HG03571 (cell line): ENCODE results near the gene EPB41L1.

Experiments
- ATAC-seq: cut with Tn5 transposase; IDR thresholded peaks from one replicate; pipeline ENCODE4 v1.9.1; 2021; ENCODE audit not compliant: unreplicated experiment

The EPB41L1 gene

DNA sequence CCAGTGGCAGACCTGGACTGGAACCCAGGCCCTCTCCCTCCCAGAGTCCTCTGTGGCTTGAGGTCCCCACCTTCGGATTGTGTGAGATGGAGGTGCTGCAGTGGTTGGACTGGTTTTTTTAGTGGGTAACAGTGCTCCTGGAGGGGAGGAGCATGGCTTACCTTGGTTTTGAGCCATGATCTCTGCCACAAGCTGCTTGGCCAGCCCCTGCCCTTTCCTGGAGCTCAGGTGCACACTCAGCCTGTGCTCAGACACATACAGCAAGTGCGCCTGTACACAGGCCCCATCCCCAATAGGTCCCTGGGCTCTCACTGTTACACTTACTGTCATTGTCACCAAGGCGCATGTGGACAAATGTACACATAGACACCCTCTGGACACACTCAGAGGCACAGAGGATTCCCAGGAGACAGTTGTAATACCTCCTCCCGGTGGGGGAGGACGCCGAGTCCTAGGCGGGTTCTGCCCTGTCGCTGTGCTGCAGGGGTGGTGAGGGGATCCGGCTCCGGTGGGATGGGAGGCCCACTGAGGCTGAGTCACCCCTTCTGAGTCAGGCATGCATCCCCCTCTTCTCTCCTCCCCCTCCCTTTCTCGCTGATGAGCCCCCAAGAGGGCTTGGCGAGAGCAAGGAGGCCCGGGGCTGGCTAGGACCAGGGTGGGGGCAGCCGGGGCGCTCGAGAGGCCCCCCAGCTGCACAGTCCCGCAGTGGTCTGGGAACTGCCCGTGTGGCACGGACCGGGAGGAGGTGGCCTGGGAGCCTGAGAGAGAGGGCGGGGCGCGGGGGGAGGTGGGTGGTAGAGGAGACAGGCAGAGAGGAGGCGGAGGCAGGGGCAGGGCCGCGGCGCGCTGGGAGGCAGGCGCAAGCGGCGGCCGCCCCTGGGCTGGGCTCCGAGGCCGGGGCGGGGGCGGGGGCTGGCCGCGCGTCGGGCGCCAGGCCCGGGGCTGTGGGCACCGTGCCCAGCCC is 522 bp upstream of the EPB41L1 start:
- ATAC-seq: no peak

DNA sequence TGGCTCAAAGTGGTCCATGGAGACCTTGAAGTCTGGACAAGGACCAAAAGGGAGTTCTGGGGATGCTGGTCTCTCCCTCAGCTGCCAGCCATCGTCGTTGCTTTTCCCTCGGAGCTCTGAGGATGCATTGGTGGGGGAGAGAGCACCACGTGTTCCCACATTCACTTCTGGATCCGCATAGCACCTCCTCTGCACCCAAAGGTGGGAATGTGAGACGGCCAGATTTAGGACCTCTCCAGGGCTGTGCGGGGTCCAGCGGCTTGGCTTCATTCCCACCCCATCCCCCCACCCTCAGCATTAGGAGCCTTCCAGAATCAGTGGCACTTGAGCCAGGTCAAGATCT is 1.1 kb downstream of the EPB41L1 start:
- ATAC-seq: no peak

DNA sequence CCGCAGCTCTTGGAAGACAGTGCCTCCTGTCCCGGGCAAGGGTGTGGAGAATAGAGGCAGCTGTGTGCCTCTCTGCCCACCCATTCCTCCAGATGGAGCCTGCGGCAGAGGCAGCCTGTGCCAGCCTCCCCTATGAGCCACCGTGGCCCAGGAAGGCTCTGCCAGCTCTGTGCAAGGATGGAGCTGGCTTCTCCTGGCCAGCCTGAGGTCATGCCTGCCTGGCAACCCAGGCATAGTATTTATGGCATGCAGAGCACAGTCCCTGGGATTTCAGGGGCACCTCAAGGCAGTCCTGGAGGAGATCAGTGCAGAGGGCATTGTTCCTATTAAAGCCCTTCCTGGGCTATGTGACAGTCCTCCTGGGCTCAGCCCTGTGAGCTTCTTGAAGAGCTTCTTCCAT is 1.5 kb downstream of the EPB41L1 start:
- ATAC-seq: no peak

DNA sequence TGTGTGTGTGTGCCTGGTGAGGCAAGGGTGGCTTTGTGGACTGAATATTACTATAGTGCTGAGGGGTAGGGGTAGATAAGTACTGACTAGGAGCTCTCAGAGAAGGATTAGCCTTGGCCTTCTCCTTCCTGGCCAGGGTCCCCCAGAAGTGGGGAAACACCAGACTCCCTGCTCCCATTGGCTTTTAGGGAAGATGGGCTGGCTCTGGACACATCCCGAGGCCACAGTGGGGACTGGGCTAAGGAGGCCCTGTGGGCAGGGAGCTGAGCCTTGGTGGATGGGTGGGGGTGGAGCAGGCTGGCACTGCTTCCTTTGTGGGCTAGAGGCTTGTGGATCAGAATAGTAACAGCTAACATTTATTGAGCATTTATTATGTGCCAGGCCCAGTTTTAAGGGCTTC is 3.1 kb downstream of the EPB41L1 start:
- ATAC-seq: no peak

GRCh38 chr20:36158160-36158741 is 3.7 kb downstream of the EPB41L1 start:
- ATAC-seq: no peak

DNA sequence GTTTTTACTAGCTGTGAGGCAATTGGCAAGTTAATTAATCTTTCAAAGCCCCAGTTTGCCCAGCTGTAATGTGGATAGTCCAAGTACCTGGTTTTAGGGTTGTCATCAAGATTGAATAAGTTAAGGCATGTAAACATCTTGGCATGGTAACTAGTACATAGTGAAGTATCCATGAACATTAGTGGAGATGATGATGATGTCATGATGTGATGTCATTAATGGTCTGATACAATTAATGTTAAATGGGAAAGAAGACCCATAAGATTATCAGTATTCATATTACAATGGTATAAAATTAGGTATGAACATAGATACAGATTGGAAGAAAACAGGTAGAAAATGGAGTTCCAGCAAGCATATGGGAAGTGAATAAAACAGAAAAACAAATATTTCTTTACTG is 5.3 kb downstream of the EPB41L1 start:
- no peak for ATAC-seq

DNA sequence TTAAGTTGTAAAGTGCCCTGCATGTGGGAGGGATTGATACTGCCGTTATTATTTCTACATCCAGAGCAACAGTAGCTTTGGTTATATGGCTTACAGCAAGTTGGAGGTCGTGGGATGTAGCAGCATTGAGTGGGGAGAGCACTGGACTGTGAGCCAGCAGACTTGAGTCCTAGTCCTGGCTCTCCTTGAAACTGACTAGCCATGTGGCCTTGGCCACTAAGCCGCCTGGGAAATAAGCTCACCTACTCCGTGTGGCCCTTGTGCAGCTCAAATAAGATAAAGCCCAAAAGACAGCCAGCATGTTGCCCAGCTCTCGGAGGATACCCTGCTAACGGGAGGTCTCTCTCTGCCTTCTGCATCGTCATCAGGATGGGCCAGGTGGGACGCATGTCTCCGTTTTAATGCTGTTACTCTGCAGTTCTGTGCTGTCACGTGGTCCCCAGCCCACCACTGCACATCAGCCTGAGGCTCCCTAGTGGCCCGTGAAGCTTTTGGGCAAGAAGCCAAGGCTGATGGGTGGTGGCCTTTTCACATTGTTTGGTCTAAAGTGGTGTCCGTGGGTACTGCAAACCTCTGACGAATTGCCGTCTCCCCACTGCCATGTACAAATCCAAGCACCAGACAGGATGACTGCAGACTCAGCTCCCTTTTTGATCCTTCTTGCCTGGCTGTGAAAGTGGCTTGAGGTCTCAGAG is 7.9 kb downstream of the EPB41L1 start:
- no peak for ATAC-seq

- no peak for ATAC-seq
Observed at GRCh38 chr20:36167902-36168503, 13.5 kb downstream of the EPB41L1 start.

DNA sequence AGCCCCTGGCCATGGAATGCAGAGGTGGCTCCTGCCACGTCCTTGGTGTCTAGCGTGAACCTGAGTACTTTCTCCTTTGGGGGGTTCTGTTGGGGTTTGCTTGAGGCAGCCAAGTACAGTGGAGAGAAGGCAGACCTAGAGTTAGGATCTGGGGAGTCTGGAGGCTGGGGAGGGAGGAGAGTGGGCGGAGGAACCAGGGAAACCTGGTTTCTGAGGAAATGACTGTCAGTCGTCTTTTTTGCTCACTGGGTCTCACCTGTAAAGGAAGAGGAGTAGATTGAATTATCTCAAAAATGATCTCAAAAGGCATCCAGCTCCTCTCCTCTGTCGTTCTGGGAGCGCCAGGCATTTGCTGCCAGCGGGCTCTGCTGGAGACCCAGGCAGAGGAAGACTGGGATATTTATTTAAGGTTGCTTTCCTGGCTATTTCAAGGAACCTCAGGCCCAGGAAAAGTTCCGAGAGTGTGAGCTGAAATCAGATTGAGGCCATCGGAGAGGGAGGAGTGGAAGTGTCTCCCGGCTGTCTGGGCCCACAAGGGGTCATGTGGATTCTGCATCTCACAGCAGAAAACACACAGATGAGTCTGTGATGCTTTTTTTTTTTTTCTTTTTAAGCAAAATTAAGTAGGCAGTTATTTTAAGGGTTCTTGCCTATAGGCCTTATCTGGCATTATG is 16.1 kb downstream of the EPB41L1 start:
- no peak for ATAC-seq

- ATAC-seq: no peak
Observed at GRCh38 chr20:36173451-36173933, 19.0 kb downstream of the EPB41L1 start.

- no peak for ATAC-seq
Observed at GRCh38 chr20:36175016-36175415, 20.5 kb downstream of the EPB41L1 start.

- ATAC-seq: no peak
Observed at GRCh38 chr20:36175475-36175995, 21.0 kb downstream of the EPB41L1 start.

DNA sequence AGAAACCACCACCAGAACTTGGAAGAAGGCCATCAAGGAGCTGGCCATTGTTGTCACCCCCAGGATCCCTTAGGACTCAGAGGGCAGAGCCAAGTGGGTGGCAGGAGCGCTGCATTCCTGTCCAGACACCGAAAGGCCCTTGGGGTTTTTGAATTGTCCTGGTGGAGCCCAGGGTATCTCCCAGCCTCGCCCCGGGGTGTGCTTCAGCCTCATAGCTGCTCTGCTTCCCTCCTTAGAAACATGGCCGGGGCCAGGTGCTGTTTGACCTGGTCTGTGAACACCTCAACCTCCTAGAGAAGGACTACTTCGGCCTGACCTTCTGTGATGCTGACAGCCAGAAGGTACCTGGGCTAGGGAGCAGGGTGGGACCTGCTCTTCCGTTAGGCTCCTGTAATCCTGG is 23.2 kb downstream of the EPB41L1 start:
- no peak for ATAC-seq

DNA sequence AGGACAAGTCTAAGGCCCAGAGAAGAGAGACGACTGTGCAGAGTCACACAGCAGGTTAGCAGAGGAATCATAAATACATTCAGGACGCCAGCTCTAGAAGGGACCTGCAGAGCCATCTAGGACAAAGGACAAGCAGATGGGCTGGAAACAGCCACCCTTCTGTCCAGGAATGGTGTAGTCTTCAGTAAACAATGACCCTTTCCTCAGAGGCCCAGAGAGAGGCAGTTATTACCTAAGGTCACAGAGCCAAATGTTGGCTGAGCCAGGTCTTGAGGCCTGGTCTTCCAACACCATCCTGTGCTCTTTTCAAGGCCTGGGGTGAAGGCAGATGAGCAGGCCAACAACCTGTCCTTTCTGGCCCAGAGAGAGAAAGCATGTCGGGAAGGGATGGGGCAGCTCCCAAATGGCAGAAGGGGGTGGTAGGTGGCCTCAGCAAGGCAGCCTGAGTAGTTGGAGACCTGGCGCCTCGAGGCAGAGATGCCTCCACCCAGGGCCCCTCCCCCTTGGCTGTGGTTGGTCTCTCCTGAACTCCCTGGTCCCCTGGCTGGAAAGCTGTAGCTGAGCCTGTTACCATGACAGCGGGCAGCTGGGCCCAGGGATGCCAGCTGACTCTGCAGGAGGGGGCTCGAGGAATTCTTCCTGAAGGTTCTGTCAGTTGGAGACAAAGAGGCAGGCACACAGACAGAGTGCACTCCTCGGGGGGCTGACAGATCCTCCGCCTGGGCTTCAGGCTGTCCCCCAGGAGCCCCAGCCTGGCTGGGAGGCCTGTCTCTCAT is 24.8 kb downstream of the EPB41L1 start:
- no peak for ATAC-seq

GRCh38 chr20:36180323-36180722 is 25.8 kb downstream of the EPB41L1 start:
- ATAC-seq: no peak

- no peak for ATAC-seq
Observed at GRCh38 chr20:36181934-36182603, 27.5 kb downstream of the EPB41L1 start.

- ATAC-seq: no peak
Observed at GRCh38 chr20:36182604-36183154, 28.1 kb downstream of the EPB41L1 start.

- ATAC-seq: no peak
Observed at GRCh38 chr20:36183155-36183944, 28.8 kb downstream of the EPB41L1 start.
